Testis (tissue), 3 donors: Measurements from ENCODE around the gene SEC16B. TPM values are rescaled to one million over a fixed set of nuclear protein-coding genes. Genes with fewer than 3 reads are reported as not detected.
A peak's percentile ranks its signal among the peaks of the same experiment; 100 is the strongest.
"Not testable (repeated sequence)": the region's sequence is repeated elsewhere in the genome, so short reads cannot be mapped to it uniquely, and the experiment has no call there.

Source experiments
- DNase-seq: peaks from one replicate; pipeline ENCODE4 v3.0.0-alpha.2; 2019
- H3K27ac ChIP-seq, 2 donors: fragments of 200-600 bp; sonication (generic); one replicate each; pipeline ENCODE4 v1.5.1; 2019
- H3K27me3 ChIP-seq: fragments of 200-600 bp; sonication (generic); one replicate; pipeline ENCODE4 v1.5.1; 2019
- H3K36me3 ChIP-seq: fragments of 200-600 bp; sonication (generic); one replicate; pipeline ENCODE4 v1.5.1; 2017; ENCODE audit warnings: low read depth; ENCODE audit errors: missing control alignments
- H3K4me1 ChIP-seq: fragments of 200-600 bp; sonication (generic); one replicate; pipeline ENCODE4 v1.5.1; 2019
- H3K4me3 ChIP-seq, 2 donors: fragments of 200-600 bp; sonication (generic); one replicate each; pipeline ENCODE4 v1.5.1; 2017 to 2019
- H3K9me3 ChIP-seq: fragments of 200-600 bp; sonication (generic); one replicate; pipeline ENCODE4 v1.5.1; 2017
- POLR2A ChIP-seq: fragments of 450-650 bp; IDR thresholded peaks from one replicate; pipeline ENCODE4 v1.6.1; 2017; ENCODE audit warnings: antibody characterized with exemption, mild to moderate bottlenecking, moderate library complexity
- WGBS, 2 donors: methylation state at CpG; one replicate each; pipeline ENCODE4 v1.1.5; 2018; 5-methylcytosine and 5-hydroxymethylcytosine counted together
- intact Hi-C: fragments of 100-400 bp; cut with DNase I; formaldehyde crosslinking; loops from one replicate; pipeline ENCODE4 v1.15.1; 2023; ENCODE audit warnings: low total_unique reads
- polyA plus RNA-seq: library from polyadenylated mRNA; stranded (reverse); fragments of 350-450 nt; fragmentation: Illumina TruSeq; extraction: RNeasy Lipid Tissue Mini Kit (QIAGEN cat#74804); gene quantifications from one replicate; pipeline ENCODE4 v1.2.3, GENCODE V29; 2014; ENCODE audit warnings: low read depth, low replicate concordance; ENCODE audit not compliant: insufficient read depth
- total RNA-seq, 2 donors: library from RNA; depleted of rRNA; stranded (reverse); fragments of >200 nt; gene quantifications; one replicate each; pipeline ENCODE4 v1.2.3, GENCODE V29; 2016
- TF ChIP-seq, protein P1 (sequence below), 3 experiments: fragments of 450-650 bp in 2 of 3; fragments of 200-600 bp in 1 of 3; sonication (generic) in 1 of 3; IDR thresholded peaks; one replicate each; pipeline ENCODE4 v1.5.1; 2016 to 2019; ENCODE audit warnings: antibody characterized with exemption in 3 of 3, mild to moderate bottlenecking in 2 of 3, moderate library complexity in 1 of 3

Gene SEC16B
- total and polyA plus RNA-seq, 3 donors from 2014 or later = 4.3 to 5.9 (median 4.8) TPM

DNA sequence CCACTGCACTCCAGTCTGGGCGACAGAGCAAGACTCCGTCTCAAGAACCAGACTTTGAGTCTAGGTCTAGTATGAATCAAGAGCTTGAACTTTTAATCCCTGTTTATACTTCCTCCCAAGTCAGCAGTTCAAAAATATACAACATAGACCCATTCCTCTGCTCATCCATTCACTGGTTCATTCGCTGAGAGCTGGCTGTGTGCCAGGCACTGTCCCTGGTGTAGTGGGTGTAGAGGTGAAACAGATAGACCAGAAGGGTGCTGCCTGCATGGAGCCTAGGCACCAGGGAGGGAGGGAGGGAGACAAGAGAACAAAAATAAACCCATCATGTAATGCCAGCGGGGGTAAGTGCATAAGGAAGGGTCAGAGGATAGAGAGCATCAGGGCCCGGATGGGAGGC is 25.5 kb upstream of the SEC16B start:
- no peak overlapping the region for H3K4me3 ChIP-seq
- no peaks in the 10 kb centered on the region for H3K27me3 ChIP-seq
- 93 to 94% methylated on average over 4 to 5 of the region's 5 CpGs for WGBS, 2 donors
- H3K9me3 ChIP-seq = no peaks in the 10 kb centered on the region
- no peak overlapping the region for H3K27ac ChIP-seq
- no peaks in the 10 kb centered on the region for H3K36me3 ChIP-seq
- TF ChIP-seq, protein P1, sequence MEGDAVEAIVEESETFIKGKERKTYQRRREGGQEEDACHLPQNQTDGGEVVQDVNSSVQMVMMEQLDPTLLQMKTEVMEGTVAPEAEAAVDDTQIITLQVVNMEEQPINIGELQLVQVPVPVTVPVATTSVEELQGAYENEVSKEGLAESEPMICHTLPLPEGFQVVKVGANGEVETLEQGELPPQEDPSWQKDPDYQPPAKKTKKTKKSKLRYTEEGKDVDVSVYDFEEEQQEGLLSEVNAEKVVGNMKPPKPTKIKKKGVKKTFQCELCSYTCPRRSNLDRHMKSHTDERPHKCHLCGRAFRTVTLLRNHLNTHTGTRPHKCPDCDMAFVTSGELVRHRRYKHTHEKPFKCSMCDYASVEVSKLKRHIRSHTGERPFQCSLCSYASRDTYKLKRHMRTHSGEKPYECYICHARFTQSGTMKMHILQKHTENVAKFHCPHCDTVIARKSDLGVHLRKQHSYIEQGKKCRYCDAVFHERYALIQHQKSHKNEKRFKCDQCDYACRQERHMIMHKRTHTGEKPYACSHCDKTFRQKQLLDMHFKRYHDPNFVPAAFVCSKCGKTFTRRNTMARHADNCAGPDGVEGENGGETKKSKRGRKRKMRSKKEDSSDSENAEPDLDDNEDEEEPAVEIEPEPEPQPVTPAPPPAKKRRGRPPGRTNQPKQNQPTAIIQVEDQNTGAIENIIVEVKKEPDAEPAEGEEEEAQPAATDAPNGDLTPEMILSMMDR (IDR thresholded peaks at IDR 0.05) = no peak
- no peak for TF ChIP-seq POLR2A
- no peaks in the 10 kb centered on the region for H3K4me1 ChIP-seq
- DNase-seq = no peak
- intact Hi-C loops = no loop called here

DNA sequence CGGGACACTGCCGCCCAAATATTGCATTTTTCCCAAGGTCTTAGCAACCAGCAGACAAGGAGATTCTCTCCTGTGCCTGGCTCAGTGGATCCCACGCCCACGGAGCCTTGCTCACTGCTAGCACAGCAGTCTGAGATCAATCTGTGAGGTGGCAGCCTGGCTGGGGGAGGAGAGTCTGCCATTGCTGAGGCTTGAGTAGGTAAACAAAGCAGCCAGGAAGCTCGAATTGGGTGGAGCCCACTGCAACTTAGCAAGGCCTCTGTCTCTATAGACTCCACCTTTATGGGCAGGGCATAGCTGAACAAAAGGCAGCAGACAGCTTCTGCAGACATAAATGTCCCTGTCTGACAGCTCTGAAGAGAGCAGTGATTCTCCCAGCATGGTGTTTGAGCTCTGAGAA is 16.4 kb upstream of the SEC16B start:
- H3K9me3 ChIP-seq, H3K27me3 ChIP-seq, H3K4me3 ChIP-seq, intact Hi-C loops, DNase-seq, H3K4me1 ChIP-seq, H3K27ac ChIP-seq, H3K36me3 ChIP-seq: not testable (repeated sequence)
- 80 to 84% methylated on average over 2 to 5 of the region's 5 CpGs for WGBS, 2 donors

DNA sequence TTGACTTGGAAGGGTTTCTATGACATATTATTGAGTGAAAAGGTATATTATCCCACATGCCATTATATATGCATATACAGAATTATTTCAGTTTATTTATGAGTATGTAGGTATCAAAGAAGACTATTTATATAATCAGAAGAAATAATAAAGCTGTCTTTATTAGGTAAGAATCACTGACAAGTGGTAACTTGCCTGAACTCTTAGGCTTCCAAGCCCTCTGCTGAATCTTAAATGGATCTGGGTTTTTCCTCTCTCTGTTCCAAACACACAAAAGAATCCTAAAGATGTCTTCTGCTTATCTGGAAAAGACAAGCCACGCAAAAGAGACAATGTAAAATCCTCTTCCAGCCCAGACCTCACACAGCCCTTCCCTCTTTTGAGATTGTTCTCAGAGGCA is 14.9 kb upstream of the SEC16B start:
- Histone ChIP-seq H3K4me3 (no peak overlapping the region), H3K4me1 (peaks cover 6% of the 10 kb centered on the region), H3K36me3 (no peaks in the 10 kb centered on the region), H3K27me3 (no peaks in the 10 kb centered on the region), H3K9me3 (no peaks in the 10 kb centered on the region), H3K27ac (no peak overlapping the region)
- intact Hi-C loops = no loop called here
- WGBS, 2 donors = 57 to 85% methylated on average over 1 of the region's 1 CpG
- no peak for TF ChIP-seq POLR2A
- TF ChIP-seq, protein P1 (IDR thresholded peaks at IDR 0.05) = no peak
- no peak for DNase-seq

DNA sequence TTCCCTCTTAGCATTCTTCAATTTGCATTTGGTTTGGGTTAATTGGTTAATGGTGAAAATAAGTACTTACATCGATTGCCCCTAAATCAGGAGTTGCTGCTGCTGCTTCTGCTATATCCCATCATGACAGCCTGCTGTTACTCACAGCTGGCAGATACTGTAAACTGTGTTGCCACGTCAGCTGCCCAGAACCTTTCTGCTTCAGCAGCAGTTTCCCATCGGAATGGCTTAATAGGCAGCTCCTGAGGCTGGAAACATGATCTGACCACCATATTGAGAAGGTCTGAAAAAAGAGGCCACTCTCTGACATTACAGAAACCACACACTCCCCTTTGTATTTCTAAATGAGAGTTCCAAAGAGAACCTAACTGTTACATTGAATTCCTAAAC is 14.3 kb upstream of the SEC16B start:
- intact Hi-C loops = no loop called here
- 39 to 52% methylated on average over 3 of the region's 3 CpGs for WGBS, 2 donors
- no peak overlapping the region for H3K4me3 ChIP-seq

DNA sequence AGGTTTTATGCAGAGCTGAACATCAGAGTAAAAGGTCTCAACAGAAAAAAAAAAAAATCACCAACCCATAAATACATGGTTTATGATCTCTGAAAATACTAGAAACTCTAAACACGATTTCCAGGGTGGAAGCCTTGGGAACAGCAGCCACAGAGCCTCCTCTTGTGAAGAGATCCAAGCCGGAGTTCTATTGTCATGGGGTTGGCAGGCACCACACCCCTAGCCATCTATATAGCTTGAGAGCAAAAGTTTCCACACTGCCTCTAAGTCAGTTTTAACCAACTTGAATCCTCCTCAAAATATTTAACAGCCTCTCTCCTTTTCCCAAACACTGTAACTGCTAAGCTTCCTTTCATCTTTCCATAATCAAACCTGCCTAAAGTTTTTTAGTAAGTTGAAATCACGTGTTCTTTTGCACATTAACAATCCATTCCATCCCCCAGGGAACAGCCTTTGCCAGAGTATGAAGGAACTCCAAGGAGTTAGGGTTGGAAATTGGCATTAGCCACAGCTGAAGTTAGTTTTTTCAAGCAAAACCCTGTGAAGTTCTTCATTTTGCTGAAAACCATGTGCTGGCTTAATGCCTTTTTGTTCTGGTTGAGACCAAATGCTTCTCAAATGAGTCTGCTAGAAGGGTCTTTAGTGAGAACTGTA is 13.8 kb upstream of the SEC16B start:
- no peaks in the 10 kb centered on the region for H3K36me3 ChIP-seq
- no peak for DNase-seq
- H3K27me3 ChIP-seq = no peaks in the 10 kb centered on the region
- H3K27ac ChIP-seq = peak overlapping the region in 1 of 2 donors; percentile 39
- WGBS, 2 donors = 36 to 52% methylated on average over 3 of the region's 3 CpGs
- no peak overlapping the region for H3K4me3 ChIP-seq
- no peaks in the 10 kb centered on the region for H3K9me3 ChIP-seq
- TF ChIP-seq POLR2A = no peak
- TF ChIP-seq, protein P1 (IDR thresholded peaks at IDR 0.05) = no peak
- intact Hi-C loops = no loop called here
- H3K4me1 ChIP-seq = peaks cover 6% of the 10 kb centered on the region

More for the DNA sequence above, 14.3 kb upstream of the SEC16B start:
- H3K36me3 ChIP-seq = no peaks in the 10 kb centered on the region
- H3K27me3 ChIP-seq = no peaks in the 10 kb centered on the region
- peak; percentile 60 for DNase-seq
- H3K9me3 ChIP-seq = no peaks in the 10 kb centered on the region
- H3K27ac ChIP-seq = peak overlapping the region in 1 of 2 donors; percentile 39
- peaks cover 6% of the 10 kb centered on the region for H3K4me1 ChIP-seq
- no peak for TF ChIP-seq POLR2A
- TF ChIP-seq, protein P1 (IDR thresholded peaks at IDR 0.05) = no peak
